COLO829 (cell line): ENCODE measurements around the gene CSH2.
"Not testable (repeated sequence)": the region's sequence is repeated elsewhere in the genome, so short reads cannot be mapped to it uniquely, and the experiment has no call there.

Experiments
- DNase-seq: peaks from one replicate; pipeline ENCODE4 v3.0.0; 2012; ENCODE audit warnings: low spot score

CSH2 gene

DNA sequence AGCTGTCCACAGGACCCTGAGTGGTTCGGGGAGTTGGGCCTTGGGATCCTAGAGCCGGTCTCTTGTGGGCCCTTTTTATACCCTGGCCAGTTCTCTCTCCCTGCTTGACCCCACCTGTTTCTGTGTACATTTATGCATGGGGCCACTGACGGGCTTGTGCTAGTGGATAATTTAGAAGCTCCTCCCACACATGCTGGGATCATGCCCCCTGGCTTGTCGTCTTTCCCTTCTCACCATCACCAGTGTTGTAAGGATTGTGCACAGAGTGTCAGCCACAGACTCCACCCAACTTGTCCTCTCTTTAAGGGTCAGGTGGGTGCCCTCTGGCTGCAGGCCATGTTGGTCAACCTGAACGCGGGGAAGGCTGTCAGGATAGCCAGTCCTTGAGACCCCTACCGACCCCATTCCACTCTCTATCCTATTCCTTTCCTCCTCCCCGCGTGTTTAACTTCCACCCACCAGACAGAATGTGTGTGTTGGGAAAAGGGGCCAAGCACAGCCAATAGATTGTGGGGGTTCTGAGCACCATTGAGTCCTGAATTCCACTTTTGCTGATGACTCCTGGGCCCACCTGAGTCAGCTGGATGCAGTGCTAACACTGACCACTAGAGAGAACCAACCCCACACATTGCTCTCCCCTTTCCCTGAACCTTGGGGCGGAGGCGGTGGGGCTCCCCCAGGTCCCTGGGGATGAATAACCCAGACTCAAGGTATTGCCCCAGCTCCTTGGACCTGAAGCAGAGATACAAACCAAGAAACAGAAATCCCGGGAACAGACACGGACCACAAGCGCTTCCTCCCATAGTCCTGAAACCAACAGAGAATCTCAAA is 23.3 kb upstream of the CSH2 start, which contains the start of gene CSH1:
Gene CSH1, minus strand, starts transcription at position 51 of the 831 bp plus-strand sequence. CDS start 63 bp downstream, outside the sequence.
- not testable (repeated sequence) for DNase-seq

DNA sequence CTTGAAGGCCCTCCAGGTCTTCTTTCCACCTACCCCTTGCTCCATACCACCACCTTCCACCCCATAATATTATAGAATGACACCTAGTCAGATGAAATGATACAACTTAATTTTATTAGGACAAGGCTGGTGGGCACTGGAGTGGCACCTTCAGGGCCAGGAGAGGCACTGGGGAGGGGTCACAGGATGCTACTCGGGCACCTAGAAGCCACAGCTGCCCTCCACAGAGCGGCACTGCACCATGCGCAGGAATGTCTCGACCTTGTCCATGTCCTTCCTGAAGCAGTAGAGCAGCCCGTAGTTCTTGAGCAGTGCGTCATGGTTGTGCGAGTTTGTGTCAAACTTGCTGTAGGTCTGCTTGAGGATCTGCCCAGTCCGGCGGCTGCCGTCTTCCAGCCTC is 21.3 kb upstream of the CSH2 start:
- DNase-seq, result not testable (repeated sequence)

DNA sequence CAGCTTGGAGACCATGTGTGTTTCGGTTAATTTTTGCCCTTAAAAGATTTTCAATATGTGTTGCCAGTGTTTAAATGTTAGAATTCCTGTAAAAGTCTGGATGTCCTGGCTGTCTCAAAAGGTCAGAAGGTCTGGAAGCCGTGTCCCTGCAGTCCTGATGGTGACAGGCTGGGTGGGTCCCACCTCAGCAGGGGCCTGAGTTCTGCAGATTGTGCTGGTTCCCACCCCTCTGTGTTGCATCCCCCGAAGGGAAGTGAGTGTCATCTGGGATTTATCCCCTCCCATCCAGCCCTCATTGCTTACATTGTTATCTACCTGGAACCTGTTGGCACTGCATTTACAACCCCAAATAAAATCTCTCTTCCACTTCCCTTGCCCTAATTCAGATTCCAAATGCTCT is 20.5 kb upstream of the CSH2 start:
- DNase-seq, result not testable (repeated sequence)

DNA sequence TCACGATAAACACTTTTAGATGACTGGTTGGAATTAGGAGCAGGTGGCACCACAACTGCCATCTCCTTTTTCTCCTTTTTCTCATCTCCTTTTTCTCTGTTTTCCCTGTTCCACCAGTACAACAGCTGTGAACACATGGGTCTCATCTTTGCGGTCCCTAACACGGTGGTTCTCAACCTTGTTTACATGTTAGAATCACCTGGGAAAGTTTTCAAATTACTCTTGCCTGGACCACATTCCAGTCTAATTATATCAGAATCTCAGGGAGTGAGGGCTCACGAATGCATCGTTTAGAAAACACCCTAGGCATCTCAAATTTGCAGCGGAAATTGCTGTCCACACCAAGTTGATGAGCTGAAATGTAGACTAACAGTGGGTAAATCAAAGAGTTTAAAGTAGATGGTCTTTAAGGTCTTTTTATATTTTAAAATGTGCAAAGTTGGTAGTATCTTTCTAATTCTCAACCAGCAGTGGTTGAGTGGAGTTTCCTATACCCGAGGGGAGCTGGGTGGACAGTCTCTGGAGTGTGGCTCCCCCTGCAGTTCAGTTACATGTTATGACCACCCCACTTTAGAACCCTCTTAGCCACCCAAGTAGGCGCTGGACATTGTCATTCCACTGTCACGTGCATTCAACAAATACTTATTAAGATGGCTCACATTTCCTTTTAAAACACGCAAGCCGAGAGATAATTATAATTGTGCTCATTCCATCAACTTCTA is 19.0 kb upstream of the CSH2 start:
- not testable (repeated sequence) for DNase-seq

DNA sequence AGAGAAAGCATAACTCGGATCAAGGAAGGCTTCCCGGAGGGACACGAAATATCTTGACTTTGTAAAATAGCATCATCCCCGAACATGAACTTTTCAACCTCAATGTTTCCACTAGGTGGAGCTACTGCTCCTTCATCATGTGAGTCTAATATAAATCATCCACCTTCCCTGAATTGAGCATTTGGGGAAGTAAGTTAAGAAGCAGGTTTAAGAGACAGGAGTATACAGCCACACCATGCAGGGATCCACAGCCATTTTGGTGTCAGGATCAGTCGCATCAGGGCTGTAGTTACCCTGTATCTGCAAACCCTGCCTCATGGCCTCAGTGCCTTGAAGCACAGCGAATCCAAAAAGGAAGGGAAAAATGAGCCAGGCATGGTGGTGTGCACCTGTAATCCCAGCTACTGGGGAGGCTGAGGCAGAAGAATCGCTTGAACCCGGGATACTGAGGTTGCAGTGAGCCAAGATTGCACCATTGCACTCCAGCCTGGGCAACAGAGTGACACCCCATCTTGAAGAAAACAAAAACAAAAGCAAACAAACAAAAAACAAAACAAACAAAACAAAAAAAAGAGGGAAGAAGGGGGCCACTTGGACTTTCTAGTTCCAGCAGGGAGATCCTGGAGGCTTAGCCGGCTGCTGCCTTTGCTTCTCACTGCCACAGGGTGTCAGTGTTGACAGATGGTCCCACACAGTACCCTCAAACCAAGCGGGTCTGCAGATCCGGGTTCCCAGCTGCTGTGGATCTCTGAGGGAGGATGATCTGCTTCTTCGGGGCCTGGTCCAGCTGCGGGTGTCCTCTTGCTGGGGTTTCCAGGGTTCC is 15.8 kb upstream of the CSH2 start:
- not testable (repeated sequence) for DNase-seq

DNA sequence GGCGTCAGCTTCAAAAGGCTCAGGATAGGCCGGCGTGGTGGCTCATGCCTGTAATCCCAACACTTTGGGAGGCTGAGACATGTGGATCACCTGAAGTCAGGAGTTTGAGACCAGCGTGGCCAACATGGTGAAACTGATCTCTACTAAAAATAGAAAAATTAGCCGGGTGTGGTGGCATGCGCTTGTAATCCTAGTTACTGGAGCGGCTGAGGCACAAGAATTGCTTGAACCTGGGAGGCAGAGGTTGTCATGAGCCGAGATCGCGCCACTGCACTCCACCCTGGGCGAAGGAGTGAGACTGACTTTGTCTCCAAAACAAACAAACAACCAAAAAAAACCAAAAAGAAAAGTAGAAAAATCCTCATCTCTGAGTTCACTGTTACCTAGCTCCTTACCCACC is 11.6 kb upstream of the CSH2 start:
- not testable (repeated sequence) for DNase-seq

DNA sequence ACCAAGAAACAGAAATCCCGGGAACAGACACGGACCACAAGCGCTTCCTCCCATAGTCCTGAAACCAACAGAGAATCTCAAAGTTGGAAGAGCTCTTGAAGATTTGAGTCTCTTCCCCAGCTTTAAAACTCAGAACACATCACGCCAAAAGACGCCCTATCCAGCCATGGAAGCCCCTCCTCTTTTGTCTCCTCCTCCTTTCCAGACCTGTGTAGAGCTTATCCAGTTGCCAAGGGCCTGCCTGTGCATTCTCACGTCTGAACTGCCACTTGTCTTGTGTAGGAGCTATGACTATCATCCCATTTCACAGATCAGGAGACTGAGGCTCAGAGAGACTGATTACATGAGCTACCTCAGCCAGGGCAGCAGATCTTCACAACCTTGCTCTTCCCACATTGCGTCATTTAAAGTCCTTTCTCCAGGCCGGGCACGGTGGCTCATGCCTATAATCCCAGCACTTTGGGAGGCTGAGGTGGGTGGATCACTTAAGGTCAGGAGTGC is 9.2 kb upstream of the CSH2 start:
- DNase-seq, result not testable (repeated sequence)

DNA sequence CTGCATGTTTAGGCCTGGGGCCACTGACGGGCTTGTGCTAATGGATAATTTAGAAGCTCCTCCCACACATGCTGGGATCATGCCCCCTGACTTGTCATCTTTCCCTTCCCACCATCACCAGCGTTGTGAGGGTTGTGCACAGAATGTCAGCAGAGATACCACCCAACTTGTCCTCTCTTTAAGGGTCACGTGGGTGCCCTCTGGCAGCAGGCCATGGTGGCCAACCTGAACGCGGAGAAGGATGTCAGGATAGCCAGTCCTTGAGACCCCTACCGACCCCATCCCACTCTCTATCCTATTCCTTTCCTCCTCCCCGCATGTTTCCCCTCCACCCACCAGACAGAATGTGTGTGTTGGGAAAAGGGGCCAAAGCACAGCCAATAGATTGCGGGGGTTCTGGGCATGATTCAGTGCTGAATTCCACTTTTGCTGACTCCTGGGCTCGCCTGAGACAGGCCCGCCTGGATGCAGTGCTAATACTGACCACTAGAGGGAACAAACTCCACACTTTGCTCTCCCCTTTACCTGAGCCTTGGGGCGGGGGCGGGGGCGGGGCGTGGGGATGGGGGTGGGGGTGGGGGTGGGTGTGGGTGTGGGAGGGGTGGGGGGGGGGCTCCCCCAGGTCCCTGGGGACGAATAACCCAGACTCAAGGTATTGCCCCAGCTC is 8.6 kb upstream of the CSH2 start, which contains the start of gene GH2:
Gene GH2, minus strand, starts transcription at position 10 of the 667 bp plus-strand sequence. CDS start 143 bp downstream, outside the sequence.
- peak; percentile 79 for DNase-seq

DNA sequence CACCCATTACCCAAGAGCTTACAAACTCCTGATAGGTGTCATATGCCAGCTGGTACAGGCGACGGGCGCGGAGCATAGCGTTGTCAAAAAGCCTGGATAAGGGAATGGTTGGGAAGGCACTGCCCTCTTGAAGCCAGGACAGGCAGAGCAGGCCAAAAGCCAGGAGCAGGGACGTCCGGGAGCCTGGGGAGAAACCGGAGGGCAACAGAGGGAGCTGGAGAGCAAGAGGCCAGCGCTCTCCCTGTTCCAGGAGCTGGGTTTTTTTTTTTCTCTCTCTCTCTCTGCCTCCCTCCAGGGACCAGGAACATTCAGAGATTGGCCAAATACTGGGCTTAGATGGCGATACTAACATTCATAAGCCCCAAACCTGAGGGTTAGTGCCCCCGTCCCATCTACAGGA is 7.9 kb upstream of the CSH2 start:
- DNase-seq, result not testable (repeated sequence)

DNA sequence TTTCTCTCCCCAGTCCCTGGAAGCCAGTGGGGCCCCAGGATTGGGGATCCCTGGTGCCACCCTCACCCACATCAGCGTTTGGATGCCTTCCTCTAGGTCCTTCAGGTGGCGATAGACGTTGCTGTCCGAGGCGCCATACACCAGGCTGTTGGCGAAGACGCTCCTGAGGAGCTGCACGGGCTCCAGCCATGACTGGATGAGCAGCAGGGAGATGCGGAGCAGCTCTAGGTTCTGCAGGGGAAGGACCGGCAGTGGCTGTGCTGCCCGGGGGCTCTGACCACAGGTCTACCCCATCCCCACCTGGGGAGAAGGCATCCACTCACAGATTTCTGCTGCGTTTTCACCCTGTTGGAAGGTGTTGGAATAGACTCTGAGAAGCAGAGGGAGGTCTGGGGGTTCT is 7.2 kb upstream of the CSH2 start:
- DNase-seq, result no peak

DNA sequence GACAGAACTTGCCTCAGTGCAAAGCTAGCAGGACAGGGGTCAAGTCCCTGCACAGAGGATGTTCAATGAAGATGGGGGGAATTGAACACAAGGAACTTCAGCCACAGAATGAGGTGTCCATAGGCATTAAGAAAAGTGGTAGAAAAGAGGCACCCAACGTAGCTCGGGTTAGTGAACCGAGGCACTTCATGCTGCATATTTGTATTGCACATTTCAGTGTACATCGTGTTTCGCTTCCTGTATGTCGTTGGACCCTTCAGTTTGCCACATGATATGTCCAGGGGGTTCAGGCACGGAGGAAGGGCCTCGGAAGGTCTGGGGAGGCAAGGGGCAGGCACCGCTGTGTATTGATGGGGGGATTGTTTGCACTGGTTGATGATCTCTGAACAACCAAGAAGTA is 4.9 kb upstream of the CSH2 start:
- not testable (repeated sequence) for DNase-seq

DNA sequence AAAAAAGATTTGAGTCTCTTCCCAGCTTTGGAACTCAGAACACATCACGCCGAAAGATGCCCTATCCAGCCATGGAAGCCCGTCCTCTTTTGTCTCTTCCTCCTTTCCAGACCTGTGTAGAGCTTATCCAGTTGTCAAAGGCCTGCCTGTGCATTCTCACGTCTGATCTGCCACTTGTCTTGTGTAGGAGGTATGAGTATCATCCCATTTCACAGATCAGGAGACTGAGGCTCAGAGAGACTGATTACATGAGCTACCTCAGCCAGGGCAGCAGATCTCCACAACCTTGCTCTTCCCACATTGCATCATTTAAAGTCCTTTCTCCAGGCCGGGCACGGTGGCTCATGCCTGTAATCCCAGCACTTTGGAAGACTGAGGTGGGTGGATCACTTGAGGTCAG is 1.2 kb upstream of the CSH2 start:
- DNase-seq, result not testable (repeated sequence)

DNA sequence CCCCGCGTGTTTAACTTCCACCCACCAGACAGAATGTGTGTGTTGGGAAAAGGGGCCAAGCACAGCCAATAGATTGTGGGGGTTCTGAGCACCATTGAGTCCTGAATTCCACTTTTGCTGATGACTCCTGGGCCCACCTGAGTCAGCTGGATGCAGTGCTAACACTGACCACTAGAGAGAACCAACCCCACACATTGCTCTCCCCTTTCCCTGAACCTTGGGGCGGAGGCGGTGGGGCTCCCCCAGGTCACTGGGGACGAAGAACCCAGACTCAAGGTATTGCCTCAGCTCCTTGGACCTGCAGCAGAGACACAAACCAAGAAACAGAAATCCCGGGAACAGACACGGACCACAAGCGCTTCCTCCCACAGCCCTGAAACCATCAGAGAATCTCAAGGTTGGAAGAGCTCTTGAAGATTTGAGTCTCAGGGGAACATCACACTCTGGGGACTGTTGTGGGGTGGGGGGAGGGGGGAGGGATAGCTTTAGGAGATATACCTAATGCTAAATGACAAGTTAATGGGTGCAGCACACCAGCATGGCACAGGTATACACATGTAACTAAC is 667 bp upstream of the CSH2 start:
- not testable (repeated sequence) for DNase-seq

DNA sequence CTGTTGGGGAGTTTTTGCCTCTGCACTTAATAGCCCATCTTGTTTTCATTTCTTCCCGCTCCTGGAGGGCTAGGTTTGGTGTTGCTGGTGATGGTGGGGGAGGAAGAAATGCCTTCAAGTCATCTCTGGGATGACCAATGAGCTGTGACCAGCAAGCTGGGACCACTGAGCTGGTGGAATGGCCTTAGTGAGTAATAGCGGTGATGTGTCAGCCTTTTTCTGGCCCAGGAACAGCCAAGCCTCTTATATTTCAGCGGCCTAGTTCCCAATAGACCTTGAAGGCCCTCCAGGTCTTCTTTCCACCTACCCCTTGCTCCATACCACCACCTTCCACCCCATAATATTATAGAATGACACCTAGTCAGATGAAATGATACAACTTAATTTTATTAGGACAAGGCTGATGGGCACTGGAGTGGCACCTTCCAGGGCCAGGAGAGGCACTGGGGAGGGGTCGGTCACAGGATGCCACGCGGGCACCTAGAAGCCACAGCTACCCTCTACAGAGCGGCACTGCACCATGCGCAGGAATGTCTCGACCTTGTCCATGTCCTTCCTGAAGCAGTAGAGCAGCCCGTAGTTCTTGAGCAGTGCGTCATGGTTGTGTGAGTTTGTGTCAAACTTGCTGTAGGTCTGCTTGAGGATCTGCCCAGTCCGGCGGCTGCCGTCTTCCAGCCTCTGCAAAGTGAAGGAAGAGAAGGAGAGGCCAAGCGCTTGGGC is 1.7 kb downstream of the CSH2 start:
- not testable (repeated sequence) for DNase-seq

DNA sequence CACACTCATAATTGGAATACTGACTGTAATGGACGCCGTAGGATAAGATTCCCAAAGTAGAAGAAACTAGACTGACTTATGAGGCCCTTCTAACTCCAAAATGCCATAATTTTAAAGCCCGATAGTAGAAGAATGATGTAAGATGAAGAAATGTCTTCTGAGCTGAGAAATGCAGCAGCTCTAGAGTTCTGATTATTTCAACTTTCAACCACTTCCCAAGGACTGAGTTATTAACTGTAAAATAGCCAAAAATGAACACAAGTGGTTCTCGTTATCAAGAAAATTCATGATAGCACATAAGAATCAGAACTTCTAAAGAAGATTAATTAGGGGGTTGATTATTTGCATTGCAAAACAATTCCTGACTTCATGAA is 3.2 kb downstream of the CSH2 start:
- DNase-seq, result not testable (repeated sequence)

DNA sequence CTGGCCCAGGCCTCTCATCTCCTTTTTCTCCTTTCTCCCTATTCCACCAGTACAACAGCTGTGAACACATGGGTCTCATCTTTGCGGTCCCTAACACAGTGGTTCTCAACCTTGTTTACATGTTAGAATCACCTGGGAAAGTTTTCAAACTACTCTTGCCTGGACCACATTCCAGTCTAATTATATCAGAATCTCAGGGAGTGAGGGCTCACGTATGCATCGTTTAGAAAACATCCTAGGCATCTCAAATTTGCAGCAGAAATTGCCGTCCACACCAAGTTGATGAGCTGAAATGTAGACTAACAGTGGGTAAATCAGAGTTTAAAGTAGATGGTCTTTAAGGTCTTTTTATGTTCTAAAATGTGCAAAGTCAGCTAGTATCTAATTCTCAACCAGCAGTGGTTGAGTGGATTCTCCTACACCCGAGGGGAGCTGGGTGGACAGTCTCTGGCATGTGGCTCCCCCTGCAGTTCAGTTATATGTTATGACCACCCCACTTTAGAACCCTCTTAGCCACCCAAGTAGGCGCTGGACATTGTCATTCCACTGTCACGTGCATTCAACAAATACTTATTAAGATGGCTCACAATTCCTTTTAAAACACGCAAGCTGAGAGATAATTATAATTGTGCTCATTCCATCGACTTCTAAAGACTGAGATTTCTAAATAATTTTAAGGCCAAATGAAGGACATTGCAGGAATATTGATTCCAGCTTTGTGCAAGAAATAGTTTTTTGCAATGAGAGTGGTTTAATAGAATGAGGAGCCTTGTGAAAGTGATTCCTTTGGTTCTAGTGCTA is 3.8 kb downstream of the CSH2 start:
- DNase-seq, result not testable (repeated sequence)

DNA sequence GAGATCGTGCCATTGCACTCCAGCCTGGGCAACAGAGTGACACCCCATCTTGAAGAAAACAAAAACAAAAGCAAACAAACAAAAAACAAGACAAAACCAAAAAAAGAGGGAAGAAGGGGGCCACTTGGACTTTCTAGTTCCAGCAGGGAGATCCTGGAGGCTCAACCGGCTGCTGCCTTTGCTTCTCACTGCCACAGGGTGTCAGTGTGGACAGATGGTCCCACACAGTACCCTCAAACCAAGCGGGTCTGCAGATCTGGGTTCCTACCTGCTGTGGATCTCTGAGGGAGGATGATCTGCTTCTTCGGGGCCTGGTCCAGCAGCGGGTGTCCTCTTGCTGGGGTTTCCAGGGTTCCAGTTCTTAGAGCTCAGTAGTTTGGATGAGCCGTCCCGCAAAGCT is 6.9 kb downstream of the CSH2 start:
- not testable (repeated sequence) for DNase-seq

DNA sequence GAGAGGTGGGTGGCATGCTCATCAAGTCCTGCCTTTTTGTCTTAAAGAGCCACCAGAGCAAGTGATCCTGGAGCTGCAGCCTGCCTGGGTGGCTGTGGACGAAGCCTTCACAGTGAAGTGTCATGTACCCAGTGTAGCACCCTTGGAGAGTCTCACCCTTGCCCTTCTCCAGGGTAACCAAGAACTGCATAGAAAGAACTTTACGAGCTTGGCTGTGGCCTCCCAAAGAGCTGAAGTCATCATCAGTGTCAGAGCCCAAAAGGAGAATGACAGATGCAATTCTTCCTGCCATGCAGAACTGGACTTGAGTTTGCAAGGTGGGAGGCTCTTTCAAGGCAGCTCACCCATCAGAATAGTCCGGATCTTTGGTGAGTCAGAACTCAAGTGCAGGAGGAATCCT is 14.2 kb downstream of the CSH2 start:
- no peak for DNase-seq

DNA sequence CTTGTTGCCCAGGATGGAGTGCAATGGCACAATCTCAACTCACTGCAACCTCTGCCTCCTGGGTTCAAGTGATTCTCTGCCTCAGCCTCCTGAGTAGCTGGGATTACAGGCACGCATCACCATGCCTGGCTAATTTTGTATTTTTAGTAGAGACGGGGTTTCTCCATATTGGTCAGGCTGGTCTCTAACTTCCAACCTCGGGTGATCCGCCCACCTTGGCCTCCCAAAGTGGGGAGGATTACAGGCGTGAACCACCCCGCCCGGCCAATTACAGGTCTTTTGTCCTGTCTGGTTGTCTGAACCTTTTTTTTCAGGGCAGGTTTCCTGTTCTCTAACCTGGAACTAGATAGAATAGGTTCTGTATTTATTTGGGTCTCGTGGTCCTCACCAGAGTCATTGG is 17.1 kb downstream of the CSH2 start:
- not testable (repeated sequence) for DNase-seq

DNA sequence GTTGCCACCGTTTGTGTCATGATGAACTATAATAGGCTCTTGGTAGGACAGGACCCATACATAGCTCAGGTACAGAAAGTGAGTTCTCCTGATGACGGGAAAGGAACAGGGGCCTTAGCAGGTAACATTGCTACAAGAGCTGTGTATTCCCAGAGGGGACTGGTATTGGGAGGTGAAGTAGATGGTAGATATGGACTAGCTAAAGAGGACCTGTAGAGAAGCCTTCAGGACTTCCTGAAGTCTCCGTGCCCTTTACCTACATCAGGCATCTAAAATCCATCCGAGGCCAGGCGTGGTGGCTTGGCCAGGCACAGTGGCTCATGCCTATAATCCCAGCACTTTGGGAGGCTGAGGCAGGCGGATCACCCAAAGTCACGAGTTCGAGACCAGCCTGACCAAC is 18.3 kb downstream of the CSH2 start:
- no peak for DNase-seq
